Stimulated activated naive CD4-positive, alpha-beta T cell (primary cell): ENCODE data around the gene FGF8.

ENCODE experiments used
- DNase-seq, 6 experiments: peaks; one replicate each; lab custom pipeline; 2025; lab: John Stamatoyannopoulos, UW

FGF8 gene

DNA sequence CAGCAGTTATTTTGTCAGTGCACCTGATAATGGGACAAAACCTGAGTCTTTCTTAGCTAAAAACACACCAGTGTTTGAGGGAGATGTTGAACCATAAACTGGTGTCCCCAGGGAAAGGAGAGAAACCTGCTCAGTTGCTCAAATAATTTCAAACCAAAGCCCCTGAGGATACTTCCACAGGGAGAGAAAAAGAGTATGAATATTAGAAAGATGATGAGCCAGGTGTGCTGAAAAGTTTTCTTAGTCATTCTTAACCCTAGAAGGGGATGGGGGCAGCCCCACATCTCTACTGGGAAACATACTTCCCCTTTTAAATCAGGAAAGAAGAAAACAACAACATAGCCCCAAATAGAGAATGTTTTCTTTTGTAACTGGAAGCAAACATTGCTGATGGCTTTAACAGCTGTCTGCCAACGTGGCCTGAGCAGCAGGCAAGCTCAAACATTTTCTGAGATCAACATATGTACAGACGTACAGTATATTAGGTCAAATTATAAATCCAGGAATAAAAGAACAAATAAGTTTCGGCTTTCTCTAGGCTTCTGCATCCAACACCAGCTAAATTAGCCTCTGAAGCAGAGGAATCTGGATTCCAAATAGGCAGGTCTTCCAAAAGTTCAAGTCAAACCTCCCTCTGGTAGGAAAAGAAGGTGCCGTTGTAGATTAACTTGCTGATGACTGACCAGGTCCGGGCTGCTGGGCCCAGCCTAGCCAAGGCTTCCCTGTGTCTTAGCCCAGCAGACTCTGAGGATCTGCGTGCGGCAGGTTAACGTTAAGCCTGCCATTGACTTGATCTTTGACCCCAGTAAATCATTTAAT lies 50.4 kb downstream of the FGF8 start:
- DNase-seq: no peak

DNA sequence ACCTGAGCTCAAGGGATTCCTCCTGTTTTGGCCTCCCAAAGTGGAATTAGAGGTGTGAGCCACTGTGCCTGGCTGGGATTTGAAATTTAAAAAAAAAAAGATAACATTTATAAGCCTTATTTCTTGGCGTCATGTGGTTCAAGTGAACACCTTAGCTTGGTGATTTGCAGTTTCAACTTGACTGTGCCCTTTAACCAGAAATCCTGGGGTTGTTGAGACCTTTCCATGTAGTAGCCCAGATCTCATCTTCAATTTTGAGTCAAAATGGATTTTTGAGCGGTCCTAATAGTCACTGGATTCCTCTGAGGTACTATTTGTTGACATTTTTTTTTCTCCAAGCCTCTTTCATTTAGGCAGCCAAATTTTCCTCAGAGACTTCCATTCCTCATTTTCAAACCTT lies 51.5 kb downstream of the FGF8 start:
- no peak for DNase-seq

DNA sequence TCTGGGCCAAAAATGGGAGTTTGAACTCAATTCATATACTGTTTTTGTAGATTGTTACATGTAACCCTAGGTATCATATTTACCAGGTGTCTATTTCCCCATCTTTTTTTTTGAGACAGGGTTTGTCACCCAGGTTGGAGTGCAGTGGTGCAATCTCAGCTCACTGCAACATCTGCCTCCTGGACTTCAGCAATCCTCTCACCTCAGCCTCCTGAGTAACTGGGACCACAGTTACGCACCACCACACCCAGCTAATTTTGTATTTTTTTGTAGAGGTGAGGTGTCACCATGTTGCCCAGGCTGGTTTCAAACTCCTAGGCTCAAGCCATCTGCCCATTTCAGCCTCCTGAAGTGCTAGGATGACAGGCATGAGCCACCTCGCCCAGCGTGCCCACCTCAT lies 52.7 kb downstream of the FGF8 start:
- no peak for DNase-seq

DNA sequence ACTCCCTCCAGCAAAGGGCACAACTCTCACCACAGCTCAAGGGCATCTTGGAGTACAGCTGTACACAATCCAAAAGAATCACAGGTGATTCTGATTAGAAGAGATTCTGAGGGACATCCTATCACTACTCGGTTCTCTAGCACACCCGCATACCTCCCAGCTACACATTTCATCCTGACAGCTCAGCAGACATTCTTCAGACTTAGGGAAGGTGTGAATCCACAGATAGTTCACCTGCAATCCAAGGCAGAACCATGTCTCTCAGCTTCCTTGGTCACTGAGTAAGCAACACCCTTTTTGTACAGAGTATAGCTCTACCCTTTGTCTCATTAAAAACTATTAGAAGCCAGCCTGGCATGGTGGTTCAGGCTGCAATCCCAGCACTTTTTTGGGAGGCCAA lies 54.1 kb downstream of the FGF8 start:
- no peak for DNase-seq

GRCh38 chr10:101720606-101721230 lies 55.2 kb downstream of the FGF8 start:
- DNase-seq: no peak
